ENCODE results near the gene CCL13. TPM values are rescaled to one million over a fixed set of nuclear protein-coding genes. Genes with fewer than 3 reads are reported as not detected.

Gene CCL13
- total RNA-seq (under 1 TPM in 1 of 2 donors, not detected in 1; 0.84 TPM), polyA plus RNA-seq (under 1 TPM in 1 of 2 donors, not detected in 1; 0.12 TPM)

DNA sequence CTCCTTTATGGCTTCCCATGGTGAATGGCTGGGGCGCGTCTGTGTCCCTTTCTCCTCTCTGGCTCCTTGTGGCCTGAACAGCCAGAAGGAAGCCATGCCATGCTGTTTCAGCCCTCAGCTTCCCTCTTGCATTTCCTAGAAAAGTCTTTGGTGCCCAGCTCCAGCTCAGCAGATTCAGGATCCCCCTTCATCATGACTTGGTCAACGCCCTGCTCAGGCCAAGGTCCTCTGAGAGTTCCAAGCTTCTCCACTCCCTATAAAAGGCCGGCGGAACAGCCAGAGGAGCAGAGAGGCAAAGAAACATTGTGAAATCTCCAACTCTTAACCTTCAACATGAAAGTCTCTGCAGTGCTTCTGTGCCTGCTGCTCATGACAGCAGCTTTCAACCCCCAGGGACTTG lies at the start of gene CCL13:
CCL13 (plus strand) TSS at position 287 of the 400 bp plus-strand sequence; CDS start at position 334, 47 bp downstream.
- Histone ChIP-seq H3K4me3 (ENCODE audit: low read depth in 1 of 3, low read length in 3 of 3) (no peak within 1 kb of the TSS), H3K27ac (ENCODE audit: low read depth in 1 of 2, low read length in 2 of 2) (no peak within 1 kb of the TSS), H3K27me3 (ENCODE audit: control insufficient read depth in 4 of 4, insufficient read depth in 4 of 4, low read length in 3 of 4) (no peaks in the 10 kb centered on the region), H3K9me3 (ENCODE audit: control insufficient read depth in 4 of 4, low read length in 3 of 4) (no peaks in the 10 kb centered on the region), H3K9ac (ENCODE audit: low read depth in 1 of 2, low read length in 2 of 2) (no peak within 1 kb of the TSS), H3K4me1 (ENCODE audit: control insufficient read depth in 4 of 4, insufficient read depth in 4 of 4, low read length in 3 of 4) (no peaks in the 10 kb centered on the region), H3K36me3 (ENCODE audit: control insufficient read depth in 4 of 4, insufficient read depth in 3 of 4, low read depth in 1 of 4, low read length in 3 of 4) (no peaks in the 10 kb centered on the region)
- 86% methylated on average over 5 of the region's 5 CpGs for WGBS
- DNase-seq (ENCODE audit: low spot score), result no peak
- TF ChIP-seq FOXA2 (IDR thresholded peaks at IDR 0.05), result no peak
- TF ChIP-seq RAD21 (IDR thresholded peaks at IDR 0.05), result no peak
- TF ChIP-seq JUND (IDR thresholded peaks at IDR 0.05), result no peak
- no peak for TF ChIP-seq EGR1 (IDR thresholded peaks at IDR 0.05; ENCODE audit: low read depth in 2 of 2)
- TF ChIP-seq NR2F2 (IDR thresholded peaks at IDR 0.05), result no peak
- TF ChIP-seq, protein P1, sequence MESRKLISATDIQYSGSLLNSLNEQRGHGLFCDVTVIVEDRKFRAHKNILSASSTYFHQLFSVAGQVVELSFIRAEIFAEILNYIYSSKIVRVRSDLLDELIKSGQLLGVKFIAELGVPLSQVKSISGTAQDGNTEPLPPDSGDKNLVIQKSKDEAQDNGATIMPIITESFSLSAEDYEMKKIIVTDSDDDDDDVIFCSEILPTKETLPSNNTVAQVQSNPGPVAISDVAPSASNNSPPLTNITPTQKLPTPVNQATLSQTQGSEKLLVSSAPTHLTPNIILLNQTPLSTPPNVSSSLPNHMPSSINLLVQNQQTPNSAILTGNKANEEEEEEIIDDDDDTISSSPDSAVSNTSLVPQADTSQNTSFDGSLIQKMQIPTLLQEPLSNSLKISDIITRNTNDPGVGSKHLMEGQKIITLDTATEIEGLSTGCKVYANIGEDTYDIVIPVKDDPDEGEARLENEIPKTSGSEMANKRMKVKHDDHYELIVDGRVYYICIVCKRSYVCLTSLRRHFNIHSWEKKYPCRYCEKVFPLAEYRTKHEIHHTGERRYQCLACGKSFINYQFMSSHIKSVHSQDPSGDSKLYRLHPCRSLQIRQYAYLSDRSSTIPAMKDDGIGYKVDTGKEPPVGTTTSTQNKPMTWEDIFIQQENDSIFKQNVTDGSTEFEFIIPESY (IDR thresholded peaks at IDR 0.05), result no peak
- no peak for TF ChIP-seq TAF1 (conservative IDR thresholded peaks at IDR 0.05)
- TF ChIP-seq, protein P2, sequence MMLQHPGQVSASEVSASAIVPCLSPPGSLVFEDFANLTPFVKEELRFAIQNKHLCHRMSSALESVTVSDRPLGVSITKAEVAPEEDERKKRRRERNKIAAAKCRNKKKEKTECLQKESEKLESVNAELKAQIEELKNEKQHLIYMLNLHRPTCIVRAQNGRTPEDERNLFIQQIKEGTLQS (IDR thresholded peaks at IDR 0.05), result no peak
- TF ChIP-seq, protein P3, sequence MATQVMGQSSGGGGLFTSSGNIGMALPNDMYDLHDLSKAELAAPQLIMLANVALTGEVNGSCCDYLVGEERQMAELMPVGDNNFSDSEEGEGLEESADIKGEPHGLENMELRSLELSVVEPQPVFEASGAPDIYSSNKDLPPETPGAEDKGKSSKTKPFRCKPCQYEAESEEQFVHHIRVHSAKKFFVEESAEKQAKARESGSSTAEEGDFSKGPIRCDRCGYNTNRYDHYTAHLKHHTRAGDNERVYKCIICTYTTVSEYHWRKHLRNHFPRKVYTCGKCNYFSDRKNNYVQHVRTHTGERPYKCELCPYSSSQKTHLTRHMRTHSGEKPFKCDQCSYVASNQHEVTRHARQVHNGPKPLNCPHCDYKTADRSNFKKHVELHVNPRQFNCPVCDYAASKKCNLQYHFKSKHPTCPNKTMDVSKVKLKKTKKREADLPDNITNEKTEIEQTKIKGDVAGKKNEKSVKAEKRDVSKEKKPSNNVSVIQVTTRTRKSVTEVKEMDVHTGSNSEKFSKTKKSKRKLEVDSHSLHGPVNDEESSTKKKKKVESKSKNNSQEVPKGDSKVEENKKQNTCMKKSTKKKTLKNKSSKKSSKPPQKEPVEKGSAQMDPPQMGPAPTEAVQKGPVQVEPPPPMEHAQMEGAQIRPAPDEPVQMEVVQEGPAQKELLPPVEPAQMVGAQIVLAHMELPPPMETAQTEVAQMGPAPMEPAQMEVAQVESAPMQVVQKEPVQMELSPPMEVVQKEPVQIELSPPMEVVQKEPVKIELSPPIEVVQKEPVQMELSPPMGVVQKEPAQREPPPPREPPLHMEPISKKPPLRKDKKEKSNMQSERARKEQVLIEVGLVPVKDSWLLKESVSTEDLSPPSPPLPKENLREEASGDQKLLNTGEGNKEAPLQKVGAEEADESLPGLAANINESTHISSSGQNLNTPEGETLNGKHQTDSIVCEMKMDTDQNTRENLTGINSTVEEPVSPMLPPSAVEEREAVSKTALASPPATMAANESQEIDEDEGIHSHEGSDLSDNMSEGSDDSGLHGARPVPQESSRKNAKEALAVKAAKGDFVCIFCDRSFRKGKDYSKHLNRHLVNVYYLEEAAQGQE (IDR thresholded peaks at IDR 0.05), result no peak
- TF ChIP-seq SP1 (IDR thresholded peaks at IDR 0.05), result no peak
- no peak for TF ChIP-seq YY1 (IDR thresholded peaks at IDR 0.05)
- TF ChIP-seq RXRA (IDR thresholded peaks at IDR 0.05), result no peak
- no peak for TF ChIP-seq GABPA (IDR thresholded peaks at IDR 0.05 in 1 of 2, conservative IDR thresholded peaks at IDR 0.05 in 1 of 2)

DNA sequence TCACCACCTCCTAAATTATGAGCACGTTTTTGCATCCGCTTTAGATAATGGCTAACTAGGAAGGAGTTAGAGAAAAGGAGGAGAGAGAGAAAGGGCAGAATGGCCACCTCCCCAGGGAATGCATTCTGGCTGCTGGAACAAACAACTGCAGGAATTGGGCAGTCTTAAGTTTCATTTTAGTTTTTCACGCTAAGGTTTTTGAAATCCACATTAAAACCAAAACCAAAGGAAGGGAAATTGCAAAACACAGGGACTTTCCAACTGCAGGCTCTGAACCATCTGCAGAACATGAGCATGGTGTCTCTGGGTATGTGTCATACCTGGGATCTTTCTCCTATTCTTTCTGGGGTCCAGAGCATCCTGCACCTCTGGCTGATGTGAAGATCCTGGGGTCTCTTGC lies 49.2 kb upstream of the CCL13 start:
- H3K9ac ChIP-seq (ENCODE audit: low read depth in 1 of 2, low read length in 2 of 2), result no peak overlapping the region
- H3K27ac ChIP-seq (ENCODE audit: low read depth in 1 of 2, low read length in 2 of 2), result no peak overlapping the region
- H3K4me3 ChIP-seq (ENCODE audit: low read depth in 1 of 3, low read length in 3 of 3), result no peak overlapping the region

DNA sequence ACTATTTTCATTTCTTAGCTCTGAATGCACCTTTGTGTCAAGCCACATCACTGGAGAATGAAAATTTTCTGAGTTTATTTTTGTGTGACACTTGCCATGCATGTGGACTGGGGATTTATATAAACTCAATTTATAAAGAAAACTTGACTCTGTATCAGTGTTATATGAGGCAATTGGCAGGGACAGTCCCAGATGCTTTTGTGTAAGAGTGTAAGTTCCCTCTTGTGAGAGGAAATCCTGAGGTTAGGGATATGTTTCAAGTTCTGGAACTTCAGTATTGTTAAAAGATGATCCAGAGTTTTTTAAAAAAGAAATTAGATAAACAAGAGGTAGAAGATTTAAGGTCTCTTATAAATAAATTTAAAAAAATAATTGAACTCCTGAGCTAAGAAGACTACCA lies 47.9 kb upstream of the CCL13 start:
- Histone ChIP-seq H3K4me1 (ENCODE audit: control insufficient read depth in 4 of 4, insufficient read depth in 4 of 4, low read length in 3 of 4) (no peaks in the 10 kb centered on the region), H3K36me3 (ENCODE audit: control insufficient read depth in 4 of 4, insufficient read depth in 3 of 4, low read depth in 1 of 4, low read length in 3 of 4) (no peaks in the 10 kb centered on the region), H3K27me3 (ENCODE audit: control insufficient read depth in 4 of 4, insufficient read depth in 4 of 4, low read length in 3 of 4) (peaks cover 0 to 7% (median 0%) of the 10 kb centered on the region in 4 donors), H3K4me3 (ENCODE audit: low read depth in 1 of 3, low read length in 3 of 3) (no peak overlapping the region), H3K9ac (ENCODE audit: low read depth in 1 of 2, low read length in 2 of 2) (no peak overlapping the region), H3K9me3 (ENCODE audit: control insufficient read depth in 4 of 4, low read length in 3 of 4) (no peaks in the 10 kb centered on the region), H3K27ac (ENCODE audit: low read depth in 1 of 2, low read length in 2 of 2) (no peak overlapping the region)
- no peak for DNase-seq (ENCODE audit: low spot score)
- TF ChIP-seq HNF4G (IDR thresholded peaks at IDR 0.05) (no peak), NR2F2 (IDR thresholded peaks at IDR 0.05) (no peak), EGR1 (IDR thresholded peaks at IDR 0.05; ENCODE audit: low read depth in 2 of 2) (no peak), YY1 (IDR thresholded peaks at IDR 0.05) (no peak), SP1 (IDR thresholded peaks at IDR 0.05) (no peak), RAD21 (IDR thresholded peaks at IDR 0.05) (no peak), FOXA1 (IDR thresholded peaks at IDR 0.05) (no peak), GABPA (IDR thresholded peaks at IDR 0.05 in 1 of 2, conservative IDR thresholded peaks at IDR 0.05 in 1 of 2) (no peak)
- TF ChIP-seq, protein P4, sequence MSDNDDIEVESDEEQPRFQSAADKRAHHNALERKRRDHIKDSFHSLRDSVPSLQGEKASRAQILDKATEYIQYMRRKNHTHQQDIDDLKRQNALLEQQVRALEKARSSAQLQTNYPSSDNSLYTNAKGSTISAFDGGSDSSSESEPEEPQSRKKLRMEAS (IDR thresholded peaks at IDR 0.05), result no peak
- TF ChIP-seq, protein P5, sequence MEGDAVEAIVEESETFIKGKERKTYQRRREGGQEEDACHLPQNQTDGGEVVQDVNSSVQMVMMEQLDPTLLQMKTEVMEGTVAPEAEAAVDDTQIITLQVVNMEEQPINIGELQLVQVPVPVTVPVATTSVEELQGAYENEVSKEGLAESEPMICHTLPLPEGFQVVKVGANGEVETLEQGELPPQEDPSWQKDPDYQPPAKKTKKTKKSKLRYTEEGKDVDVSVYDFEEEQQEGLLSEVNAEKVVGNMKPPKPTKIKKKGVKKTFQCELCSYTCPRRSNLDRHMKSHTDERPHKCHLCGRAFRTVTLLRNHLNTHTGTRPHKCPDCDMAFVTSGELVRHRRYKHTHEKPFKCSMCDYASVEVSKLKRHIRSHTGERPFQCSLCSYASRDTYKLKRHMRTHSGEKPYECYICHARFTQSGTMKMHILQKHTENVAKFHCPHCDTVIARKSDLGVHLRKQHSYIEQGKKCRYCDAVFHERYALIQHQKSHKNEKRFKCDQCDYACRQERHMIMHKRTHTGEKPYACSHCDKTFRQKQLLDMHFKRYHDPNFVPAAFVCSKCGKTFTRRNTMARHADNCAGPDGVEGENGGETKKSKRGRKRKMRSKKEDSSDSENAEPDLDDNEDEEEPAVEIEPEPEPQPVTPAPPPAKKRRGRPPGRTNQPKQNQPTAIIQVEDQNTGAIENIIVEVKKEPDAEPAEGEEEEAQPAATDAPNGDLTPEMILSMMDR (IDR thresholded peaks at IDR 0.05; ENCODE audit: low read depth, low read length, missing input control), result no peak
- TF ChIP-seq, protein P1 (IDR thresholded peaks at IDR 0.05), result no peak

More for the DNA sequence above, 49.2 kb upstream of the CCL13 start:
- DNase-seq (ENCODE audit: low spot score), result no peak
- no peaks in the 10 kb centered on the region for H3K4me1 ChIP-seq (ENCODE audit: control insufficient read depth in 4 of 4, insufficient read depth in 4 of 4, low read length in 3 of 4)
- H3K9me3 ChIP-seq (ENCODE audit: control insufficient read depth in 4 of 4, low read length in 3 of 4), result no peaks in the 10 kb centered on the region
- H3K36me3 ChIP-seq (ENCODE audit: control insufficient read depth in 4 of 4, insufficient read depth in 3 of 4, low read depth in 1 of 4, low read length in 3 of 4), result no peaks in the 10 kb centered on the region
- TF ChIP-seq NR2F2 (IDR thresholded peaks at IDR 0.05), result peak; percentile 32
- TF ChIP-seq EGR1 (IDR thresholded peaks at IDR 0.05; ENCODE audit: low read depth in 2 of 2), result no peak
- peaks cover 0 to 5% (median 0%) of the 10 kb centered on the region in 4 donors for H3K27me3 ChIP-seq (ENCODE audit: control insufficient read depth in 4 of 4, insufficient read depth in 4 of 4, low read length in 3 of 4)
- 37% methylated on average over 3 of the region's 3 CpGs for WGBS
